M059J (cell line): Measurements from ENCODE around the gene SH3RF1. TPM values are rescaled to one million over a fixed set of nuclear protein-coding genes. Genes with fewer than 3 reads are reported as not detected.

Source experiments
- DNase-seq: peaks from one replicate; pipeline ENCODE4 v3.0.0-alpha.2; 2012; ENCODE audit warnings: low read depth
- total RNA-seq: library from RNA; depleted of rRNA; stranded (reverse); fragments of >200 nt; shearing (Covaris generic); gene quantifications from 2 replicates; pipeline ENCODE4 v1.2.3, GENCODE V29; 2014

SH3RF1 gene
- total RNA-seq, 1 experiment from 2014 or later = 7.9 TPM

DNA sequence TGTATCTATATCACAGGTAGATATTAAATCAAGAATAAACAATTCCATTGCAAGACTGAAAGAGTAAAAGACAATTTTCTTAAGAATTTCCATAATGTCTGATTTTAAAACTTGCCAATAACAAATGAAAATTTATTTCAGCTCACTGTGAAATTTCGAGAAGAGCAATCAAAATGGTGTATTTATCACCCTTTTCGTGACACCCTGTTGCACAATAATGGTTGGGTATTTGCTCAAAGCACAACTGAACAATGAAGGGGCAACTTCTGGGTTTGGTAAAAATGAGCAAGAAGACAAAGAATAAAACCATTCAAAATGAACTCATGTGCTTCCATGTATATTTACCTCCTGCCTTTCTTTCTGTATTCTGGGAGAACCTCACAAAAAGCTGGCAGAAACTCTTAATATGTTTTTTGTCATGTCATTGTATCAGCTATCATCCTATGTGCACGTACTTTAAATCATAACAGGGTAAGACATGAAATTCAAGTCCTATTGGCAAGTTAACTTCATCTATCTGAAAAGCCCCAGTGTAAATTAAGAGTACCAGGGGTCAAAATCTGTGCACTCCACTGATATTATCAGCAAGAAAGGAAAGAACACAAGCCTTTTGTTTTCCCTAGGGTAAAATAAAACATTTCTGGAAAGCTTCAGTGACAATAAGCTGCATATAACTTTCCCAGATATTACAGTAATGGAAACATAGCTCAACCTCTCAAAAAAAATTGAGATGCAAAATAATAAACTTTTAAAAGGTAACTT, 133.8 kb downstream of the SH3RF1 start:
- DNase-seq = no peak

DNA sequence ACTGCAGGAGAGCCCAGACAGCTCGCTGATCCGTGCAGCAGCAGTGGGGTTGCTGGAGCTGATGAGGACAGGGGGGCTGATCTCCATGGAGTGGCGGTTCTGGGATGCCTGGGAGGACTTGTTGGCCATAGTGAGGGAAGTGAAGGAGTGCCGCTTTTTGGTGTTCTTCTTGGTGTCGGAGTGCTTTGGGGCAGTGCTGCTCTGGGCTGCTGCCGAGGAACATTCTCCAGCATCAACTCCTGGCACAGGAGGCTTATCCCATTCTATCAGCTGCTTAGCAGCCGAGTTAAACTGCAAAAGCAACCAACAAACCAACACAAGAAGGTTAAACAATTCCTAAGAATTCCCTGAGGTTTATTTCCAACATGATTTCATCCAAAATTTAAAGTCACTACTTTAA, 134.4 kb downstream of the SH3RF1 start:
- DNase-seq = no peak

DNA sequence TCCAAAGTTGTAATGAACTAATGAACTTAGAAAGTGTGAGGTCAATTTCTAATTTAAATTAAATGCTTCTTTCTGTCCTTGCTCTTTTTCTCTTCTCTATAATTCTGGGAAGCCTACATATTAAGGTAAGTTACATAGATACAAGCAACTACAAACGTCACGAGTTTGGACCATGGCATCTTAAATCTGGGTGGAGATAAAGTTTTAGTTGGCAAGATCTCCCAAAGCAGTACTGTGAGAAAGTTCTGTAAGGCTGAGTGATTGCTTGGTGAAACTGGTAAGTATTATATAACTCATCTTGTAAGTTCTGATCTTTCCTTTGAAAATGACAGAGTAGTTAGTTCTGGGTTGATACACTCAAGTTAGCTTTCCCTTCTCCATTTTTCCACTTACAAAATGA, 135.0 kb downstream of the SH3RF1 start:
- DNase-seq = no peak

DNA sequence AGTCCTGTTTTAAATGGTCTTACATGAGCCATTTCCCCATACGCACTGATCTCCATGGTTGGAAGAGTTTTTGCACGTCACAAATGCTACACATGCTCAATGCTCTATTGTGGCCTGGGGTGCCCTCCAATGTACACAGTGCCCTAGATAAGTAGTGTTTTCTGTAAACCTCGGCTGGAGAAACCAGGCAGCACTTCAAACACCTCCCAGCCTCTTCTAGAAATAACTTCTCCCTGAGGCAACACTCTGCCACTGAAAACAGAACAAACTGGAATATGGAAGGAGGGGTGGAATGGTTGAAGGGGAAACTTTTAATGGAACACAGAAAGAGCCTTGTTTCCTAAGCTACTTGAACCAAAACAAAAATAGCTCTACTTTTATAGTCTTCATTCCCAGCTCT, 136.8 kb downstream of the SH3RF1 start:
- DNase-seq = no peak

DNA sequence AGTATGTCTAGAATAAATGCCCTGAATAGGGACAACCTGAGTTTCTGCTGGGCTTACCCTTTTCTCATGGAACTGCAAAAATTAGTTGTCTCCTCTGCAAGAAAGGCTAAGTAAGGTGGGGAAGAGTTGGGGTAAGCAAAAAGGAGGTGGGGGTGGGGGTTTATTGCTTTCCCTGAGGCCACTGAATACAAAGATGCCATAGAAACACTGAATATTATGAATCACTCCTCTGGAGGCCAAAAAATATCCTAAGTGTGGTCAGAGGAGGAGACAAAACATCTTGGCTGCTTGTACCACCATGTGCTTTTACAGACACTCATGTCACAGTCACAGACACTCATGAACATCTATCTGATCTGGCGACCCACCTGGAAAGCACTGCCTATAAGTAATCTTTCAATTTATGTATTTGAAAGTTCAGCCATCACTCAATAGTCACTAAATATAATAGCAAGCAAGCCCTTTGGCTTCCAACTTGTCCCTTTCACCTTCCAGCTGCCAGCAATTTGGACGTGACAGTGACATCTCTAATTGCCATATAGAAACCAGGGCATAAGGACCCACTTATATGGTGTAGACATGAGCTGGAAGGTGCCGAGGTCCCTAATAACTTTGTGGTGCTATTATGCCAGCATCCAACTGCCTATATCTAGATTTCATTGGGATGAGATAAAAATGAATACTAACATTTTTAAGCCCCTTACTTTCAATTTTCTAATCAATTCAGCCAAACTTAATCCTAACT, 138.0 kb downstream of the SH3RF1 start:
- DNase-seq = peak; percentile 33

DNA sequence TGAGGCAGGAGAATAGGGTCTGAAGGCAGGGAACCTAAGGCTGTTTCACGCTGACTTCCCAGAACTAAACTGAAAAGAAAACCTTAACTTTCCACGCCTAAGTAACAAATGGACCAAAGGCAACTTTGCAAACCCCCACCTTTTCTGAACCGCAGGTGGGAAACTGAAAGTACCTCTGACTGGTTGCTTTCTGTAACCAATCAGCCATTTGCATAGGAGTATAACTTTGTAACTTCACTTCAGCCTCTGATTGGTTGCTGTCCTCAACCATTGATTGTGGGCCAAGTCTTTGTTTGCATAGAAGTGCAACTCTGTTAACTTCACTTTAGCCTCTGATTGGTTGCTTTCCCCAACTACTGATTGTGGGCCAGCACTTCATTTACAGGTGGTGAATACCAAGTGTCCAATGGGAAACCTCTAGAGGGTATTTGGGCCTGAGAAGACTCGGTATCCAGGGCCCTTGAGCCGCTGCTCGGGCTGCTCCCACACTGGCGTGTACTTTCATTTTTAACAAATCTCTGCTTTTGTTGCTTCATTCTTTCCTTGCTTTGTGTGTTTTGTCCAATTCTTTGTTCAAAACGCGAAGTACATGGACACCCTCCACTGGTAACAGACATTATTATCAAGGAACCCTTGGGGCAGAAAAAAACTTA, 139.1 kb downstream of the SH3RF1 start:
- DNase-seq = no peak

DNA sequence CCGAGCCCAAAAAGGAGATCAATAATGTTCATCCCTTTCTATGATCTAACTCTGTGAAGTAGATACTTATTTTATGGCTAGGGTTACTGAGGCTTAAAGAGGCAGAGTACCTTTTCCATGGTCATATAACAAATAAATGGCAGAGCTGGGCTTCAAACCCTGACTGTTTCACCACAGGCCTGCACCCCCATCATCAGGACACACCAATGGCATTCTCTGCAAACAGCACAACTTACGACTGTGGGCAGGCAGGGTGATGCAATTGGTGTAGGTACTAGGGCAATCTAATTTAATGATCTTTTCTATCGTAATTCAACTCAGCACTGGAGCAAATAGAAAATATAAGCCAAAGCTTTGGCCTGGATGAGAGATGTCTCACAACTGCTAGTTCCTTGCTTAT, 141.9 kb downstream of the SH3RF1 start:
- DNase-seq = no peak

DNA sequence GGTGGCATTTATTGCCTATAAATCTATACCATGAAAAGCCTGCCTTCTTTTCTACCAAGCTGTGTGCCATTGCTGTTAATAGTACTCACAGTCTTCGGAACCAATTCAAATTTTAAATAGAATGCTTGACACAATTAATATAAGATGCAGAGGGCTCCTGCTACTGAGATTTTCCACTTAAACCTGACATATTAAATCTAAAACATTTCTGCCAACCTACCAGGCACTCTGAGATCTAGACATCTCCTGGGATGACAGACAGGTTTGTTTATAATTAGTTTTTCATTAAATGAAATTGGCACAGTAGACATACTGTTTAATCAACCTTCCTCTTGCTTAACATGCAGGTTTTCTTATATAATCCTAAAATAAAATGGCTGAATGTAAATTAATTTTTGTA, 143.4 kb downstream of the SH3RF1 start:
- DNase-seq = no peak

DNA sequence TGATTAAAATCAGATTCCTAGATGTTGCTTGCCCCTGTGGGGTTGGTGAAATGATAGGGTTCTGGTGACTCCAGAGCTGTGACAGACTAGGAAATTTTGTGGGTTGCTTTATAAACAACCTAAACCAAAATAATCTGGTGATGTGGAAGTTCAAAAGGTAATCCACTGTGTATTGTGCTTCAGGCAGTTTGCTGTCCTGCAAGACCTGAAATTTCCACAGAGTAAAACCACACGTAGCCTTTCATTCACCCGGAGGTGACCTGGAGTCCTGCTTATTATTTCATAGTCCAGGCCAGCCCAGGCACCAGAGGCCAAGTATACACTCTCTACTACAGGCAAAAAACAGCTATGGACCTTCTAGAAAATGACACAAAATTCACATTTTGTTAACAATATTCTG, 146.1 kb downstream of the SH3RF1 start:
- DNase-seq = peak; percentile 89

DNA sequence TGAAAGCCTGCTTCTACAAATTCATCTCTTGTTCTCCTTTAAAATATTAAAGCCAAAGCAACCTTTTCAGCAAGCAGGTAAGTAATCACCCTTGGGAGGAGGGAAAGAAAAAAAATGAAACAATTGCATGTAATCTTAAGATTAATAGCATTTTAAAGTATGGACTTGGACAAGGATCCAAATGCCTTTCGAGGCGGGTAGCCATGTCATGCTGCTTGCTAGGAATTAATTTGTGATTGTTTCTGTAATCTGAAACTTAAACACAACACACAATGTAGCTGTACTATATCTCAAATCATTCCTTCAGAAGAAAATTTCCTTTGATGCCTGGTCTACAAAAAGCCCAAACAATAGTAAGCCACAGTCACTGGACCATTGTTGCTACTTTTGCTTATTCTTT, 148.3 kb downstream of the SH3RF1 start:
- DNase-seq = no peak

DNA sequence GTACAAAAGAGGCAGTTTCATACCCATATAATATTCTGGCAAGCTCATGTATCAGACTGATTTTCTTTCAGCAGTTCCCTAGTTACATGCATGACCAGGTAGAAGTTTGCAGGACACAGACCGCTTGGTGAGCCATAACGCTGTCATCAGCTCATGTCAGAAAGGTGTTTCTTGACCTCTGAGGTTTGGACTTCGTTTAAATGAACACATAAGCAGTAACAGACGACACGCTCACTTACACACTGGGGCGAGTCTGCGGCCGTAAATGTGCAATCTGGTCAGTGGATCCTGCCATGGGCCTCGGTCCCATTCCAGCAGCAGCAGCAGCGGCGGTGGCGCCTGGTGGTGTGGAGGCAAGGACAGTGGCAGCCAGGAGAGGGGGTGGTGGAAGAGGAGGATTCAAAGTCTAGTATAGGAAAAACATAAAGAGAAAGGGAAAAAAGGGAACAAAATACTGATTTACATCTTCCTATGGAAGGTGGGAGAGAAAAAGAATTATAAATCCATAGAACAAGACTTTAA, 148.8 kb downstream of the SH3RF1 start:
- DNase-seq = no peak

DNA sequence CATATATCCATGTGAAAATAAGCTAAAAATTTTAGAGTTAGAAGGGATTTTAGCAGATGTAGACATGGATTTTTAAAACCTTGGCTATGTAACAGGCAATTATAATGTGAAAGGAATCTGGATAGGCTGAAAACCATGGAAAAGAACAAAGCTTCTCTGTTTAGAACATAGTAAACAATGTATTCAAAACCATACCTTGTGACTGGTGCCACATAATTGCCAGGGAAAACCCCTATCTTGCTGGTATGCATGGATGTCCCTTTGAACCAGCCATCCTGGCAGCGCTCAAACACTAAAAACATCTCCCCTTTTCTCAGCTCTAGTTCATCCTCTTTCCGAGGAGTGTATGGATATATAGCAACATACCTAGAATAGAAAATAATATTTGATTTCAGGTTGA, 150.1 kb downstream of the SH3RF1 start:
- DNase-seq = no peak

DNA sequence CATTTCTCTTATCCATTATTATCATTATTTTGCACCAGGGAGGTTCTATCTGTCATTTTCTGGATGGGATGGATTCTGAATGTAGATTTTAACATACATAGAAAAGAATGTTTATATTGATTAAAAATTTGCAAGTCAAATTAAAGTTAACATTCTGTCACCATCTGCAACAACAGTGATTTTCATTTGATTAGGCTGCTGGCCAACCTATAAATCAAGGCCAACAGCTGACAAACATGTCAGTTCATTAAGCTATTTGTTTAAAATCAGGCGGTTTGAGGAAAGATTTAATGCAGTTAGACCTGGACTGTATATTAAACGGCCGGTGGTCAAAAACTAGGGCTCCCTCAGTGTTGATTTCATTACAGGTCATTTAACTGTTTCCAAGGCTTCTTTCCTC, 151.2 kb downstream of the SH3RF1 start:
- DNase-seq = no peak

DNA sequence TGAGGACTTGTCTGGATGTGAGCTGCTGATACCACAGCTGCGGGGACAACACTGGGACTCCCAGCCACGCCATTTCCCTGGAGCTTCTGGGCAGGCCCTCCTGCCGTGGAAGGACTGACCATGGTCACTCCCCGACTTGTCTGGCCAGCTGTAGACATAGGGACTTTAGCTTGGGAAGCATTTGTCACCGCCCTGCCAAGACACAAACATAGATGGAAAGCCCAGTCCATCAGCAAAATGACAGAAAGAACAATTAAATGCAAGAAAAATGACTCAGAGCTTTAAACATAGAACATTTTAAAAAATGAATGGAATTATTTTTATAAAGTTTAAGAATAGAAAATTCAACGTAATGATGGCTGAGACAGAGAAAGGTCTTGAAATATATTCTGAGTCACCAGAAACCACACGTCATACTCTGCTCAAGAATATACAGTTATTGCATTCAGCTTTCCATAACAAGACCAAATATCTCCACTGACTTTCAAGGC, 153.1 kb downstream of the SH3RF1 start:
- peak; percentile 41 for DNase-seq

DNA sequence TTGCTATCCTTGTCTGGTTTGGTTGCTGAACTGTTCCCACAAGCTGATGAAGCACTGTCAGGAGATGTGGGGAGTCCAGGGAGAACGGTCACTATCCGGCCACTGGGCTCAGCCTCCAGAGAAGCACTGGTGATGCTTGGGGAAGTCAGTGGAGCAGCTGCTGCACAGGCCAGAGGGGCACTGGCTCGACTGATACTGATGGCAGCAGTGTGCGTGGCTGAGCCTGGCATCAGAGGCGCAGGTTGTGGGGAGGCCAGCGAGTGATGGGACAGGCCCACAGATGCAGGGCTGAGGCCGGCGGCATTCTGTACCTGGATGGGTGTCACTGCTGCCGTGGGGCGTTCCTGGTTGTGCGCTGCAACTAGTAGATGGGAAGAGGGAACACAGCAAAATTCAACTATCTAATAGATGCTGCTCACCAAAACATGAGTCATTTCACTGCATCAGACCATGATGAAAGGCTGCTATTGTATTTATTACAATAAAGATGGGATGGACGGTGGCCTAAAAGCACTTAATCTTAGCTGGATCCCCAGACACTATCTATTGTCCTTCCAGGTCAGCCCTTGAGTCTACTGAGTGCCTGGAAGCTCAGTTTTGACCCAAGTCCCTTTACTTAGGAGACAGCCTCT, 154.4 kb downstream of the SH3RF1 start:
- DNase-seq = peak; percentile 17

DNA sequence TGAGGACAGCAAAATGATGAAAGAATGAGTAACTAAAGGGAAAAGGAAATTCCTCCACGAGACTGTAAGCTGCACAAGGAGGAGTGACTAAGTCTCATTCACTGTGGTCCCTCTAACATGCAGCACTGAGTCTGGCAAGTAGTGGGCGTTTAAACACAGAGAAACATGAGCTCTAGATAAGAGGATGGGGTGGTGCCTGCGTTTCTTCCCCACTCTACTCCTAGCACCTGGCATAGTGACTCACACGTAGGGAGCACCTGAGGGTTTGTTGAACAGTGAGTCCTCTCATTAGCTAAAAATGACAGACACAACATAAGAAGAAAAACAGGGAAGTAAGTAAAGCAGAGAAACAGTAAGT, 154.9 kb downstream of the SH3RF1 start:
- DNase-seq = peak; percentile 86

DNA sequence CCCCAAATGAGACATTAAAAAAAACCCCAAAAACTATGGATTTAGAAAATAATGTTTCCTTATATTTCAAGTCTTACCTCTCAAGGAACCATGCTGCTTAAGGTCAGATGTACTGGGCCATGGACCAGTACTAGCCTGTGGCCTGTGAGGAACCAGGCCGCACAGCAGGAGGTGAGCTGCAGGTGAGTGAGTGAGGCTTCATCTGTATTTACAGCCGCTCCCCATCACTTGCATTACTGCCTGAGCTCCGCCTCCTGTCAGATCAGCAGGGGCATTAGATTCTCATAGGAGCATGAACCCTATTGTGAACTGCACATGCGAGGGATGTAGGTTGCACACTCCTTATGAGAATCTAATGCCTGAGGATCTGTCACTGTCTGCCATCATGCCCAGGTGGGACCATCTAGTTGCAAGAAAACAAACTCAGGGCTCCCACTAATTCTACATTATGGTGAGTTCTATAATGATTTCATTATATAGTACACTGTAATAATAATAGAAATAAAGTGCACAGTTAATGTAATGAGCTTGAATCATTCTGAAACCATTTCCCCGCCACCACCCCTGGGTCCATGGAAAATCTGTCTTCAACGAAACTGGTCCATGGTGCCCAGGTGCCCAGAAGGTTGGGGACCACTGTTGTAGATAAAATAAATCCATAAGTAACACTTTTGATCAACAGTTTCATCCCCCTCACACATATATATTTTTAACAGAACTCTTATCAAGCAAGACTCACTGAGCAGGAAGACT, 155.4 kb downstream of the SH3RF1 start:
- no peak for DNase-seq

DNA sequence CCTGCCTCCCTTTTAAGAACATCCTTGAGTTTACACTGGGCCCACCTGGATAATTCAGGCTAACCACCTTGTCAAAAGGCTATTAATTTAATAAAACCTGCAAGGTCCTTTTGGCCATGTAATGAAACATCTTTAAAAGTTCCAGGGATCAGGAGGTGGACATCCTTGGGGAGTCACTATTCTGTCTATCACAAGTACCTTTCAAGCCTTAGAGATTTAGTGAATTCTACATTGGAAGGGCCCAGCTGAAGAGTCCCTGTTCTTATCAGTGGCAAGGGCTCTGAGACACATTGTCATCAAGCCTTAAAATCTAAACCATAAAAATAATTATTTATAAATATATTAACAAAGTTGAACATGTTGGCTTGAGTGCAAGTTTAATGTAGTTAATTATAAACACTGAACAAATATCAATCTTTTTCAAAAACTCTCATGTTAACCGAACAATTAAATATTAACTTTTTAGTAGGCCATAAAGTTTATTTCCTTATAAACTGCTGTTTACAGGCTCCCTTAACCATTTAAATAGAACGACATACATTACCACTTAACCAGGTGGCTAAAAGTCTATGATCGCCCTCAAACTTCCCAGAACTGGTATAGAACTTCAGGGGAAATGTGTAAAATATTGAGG, 156.3 kb downstream of the SH3RF1 start:
- DNase-seq = no peak

DNA sequence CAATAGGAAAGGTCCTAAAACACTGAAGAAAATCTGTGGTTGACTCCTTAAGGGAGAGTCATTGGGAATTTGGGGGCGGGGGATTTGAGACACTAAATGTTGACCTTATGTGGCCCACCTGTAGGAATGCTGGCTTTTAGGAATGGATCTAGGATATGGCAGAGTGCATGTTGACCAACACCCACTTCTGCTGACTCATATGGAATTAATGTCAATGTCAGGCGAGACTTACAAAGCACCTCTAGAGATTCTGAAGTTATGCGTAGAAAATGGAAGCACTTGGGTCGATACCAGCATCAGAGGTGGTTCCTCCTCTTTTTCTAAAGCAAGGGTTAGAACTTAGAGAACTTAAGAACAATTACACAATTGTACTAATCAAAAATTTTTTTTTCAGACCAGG, 160.1 kb downstream of the SH3RF1 start:
- no peak for DNase-seq

DNA sequence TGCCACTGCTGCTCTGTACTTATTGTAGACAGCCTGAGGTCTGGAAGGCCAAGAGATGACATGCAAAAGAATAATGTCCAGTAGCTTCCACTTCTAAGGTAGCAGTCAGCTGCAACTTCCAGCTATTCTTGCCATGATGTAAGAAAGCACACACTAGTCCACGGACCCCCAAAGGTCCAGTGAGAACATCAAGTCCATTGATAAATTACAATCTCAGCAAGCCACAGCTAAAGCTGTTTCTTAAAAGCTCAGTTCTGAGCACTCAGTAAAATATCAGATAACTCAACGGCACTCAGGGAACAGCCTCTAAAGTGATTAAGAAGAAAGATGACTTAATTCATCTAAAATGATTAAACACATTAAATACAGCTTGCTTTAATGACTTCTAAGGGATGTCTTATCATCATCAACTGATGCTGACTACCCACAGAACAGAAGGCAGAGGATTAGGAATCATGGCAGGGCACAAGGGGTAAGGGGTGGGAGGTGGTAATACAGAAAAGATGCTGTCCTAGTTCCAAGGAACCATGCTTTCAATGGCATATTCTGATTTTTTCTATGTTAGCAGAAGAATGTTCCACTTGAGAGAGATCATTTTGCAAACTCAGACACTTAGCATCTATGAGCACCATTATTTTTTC, 161.6 kb downstream of the SH3RF1 start:
- no peak for DNase-seq
